Ascending aorta (tissue), 2 donors: ENCODE results near the gene DOCK9. TPM values are rescaled to one million over a fixed set of nuclear protein-coding genes. Genes with fewer than 3 reads are reported as not detected.

Source experiments
- DNase-seq, 2 donors: peaks; one replicate each; pipeline ENCODE4 v3.0.0-alpha.2; 2019; ENCODE audit warnings: low spot score in 2 of 2
- H3K27ac ChIP-seq, 2 donors: fragments of 200-600 bp; sonication (generic); one replicate each; pipeline ENCODE4 v1.5.1; 2016 to 2017; ENCODE audit warnings: mild to moderate bottlenecking in 1 of 2
- H3K27me3 ChIP-seq: fragments of 200-600 bp; sonication (generic); one replicate; pipeline ENCODE4 v1.5.1; 2017
- H3K36me3 ChIP-seq, 2 donors: fragments of 200-600 bp; sonication (generic); one replicate each; pipeline ENCODE4 v1.5.1; 2016
- H3K4me1 ChIP-seq, 2 donors: fragments of 200-600 bp; sonication (generic); one replicate each; pipeline ENCODE4 v1.5.1; 2016 to 2017; ENCODE audit warnings: mild to moderate bottlenecking in 1 of 2
- H3K4me3 ChIP-seq, 2 donors: fragments of 200-600 bp; sonication (generic); one replicate each; pipeline ENCODE4 v1.5.1; 2016 to 2017; ENCODE audit warnings: mild to moderate bottlenecking in 1 of 2
- H3K9me3 ChIP-seq, 2 donors: fragments of 200-600 bp; sonication (generic); one replicate each; pipeline ENCODE4 v1.5.1; 2016
- intact Hi-C: fragments of 100-400 bp; cut with DNase I; formaldehyde crosslinking; loops from one replicate; pipeline ENCODE4 v1.15.1; 2023
- total RNA-seq: library from RNA; depleted of rRNA; stranded (reverse); fragments of >200 nt; gene quantifications from one replicate; pipeline ENCODE4 v1.1.0, GENCODE V29; 2016
- TF ChIP-seq, protein P1 (sequence below), 3 experiments: fragments of 200-600 bp in 2 of 3; fragments of 450-650 bp in 1 of 3; sonication (generic) in 2 of 3; IDR thresholded peaks; one replicate each; pipeline ENCODE4 v1.5.1; 2016 to 2019; ENCODE audit warnings: antibody characterized with exemption in 3 of 3, mild to moderate bottlenecking in 1 of 3, moderate library complexity in 1 of 3

Gene DOCK9
- total RNA-seq, 1 donor from 2014 or later, result 88.2 TPM

DNA sequence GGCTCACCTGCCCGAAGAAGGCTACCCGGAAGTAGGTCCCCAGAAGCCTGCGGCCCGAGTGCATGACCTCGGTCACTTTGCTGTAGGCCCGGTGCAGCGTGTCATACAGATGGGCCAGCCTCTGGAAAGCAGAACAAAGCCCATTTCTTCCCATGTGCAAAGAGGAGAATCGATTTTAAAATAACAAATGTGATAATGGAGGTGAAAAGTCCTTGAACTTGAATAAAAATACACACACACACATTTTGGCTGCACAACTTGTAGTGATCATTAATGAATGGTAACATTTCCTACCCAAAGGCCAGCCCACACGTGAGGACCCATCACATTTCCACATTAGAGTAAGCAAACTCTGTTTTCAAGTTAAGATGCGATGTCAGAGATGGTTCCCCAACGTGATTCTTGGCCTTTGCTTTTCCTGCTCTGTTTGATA lies 168.5 kb downstream of the DOCK9 start:
- Histone ChIP-seq H3K36me3 (peaks cover 4 to 37% of the 10 kb centered on the region in 2 donors), H3K4me1 (no peaks in the 10 kb centered on the region), H3K4me3 (no peak overlapping the region), H3K9me3 (no peaks in the 10 kb centered on the region), H3K27me3 (no peaks in the 10 kb centered on the region), H3K27ac (no peak overlapping the region)
- TF ChIP-seq, protein P1, sequence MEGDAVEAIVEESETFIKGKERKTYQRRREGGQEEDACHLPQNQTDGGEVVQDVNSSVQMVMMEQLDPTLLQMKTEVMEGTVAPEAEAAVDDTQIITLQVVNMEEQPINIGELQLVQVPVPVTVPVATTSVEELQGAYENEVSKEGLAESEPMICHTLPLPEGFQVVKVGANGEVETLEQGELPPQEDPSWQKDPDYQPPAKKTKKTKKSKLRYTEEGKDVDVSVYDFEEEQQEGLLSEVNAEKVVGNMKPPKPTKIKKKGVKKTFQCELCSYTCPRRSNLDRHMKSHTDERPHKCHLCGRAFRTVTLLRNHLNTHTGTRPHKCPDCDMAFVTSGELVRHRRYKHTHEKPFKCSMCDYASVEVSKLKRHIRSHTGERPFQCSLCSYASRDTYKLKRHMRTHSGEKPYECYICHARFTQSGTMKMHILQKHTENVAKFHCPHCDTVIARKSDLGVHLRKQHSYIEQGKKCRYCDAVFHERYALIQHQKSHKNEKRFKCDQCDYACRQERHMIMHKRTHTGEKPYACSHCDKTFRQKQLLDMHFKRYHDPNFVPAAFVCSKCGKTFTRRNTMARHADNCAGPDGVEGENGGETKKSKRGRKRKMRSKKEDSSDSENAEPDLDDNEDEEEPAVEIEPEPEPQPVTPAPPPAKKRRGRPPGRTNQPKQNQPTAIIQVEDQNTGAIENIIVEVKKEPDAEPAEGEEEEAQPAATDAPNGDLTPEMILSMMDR (IDR thresholded peaks at IDR 0.05), result no peak
- DNase-seq, result no peak
- intact Hi-C loops, result no loop called here

DNA sequence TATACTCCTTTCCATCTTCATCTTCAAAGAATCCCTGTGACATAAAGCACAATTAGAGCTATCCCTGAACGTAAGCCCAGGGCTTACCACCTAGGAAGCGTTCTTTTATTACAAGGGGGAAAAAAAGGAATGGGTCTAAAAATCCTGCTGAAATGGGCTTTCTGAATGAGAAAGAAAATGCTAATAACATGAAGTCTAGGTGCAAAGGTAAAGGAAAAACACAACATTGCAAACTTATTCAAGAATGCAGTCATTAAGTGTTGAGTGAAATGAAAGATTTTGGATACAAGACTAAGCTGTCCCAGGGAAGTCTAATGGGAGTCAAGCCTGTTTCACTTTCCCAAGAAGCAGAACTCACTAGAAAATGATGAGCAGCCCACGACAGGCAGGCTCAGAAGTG lies 170.1 kb downstream of the DOCK9 start:
- peaks cover 10 to 49% of the 10 kb centered on the region in 2 donors for H3K36me3 ChIP-seq
- H3K4me3 ChIP-seq, result no peak overlapping the region
- intact Hi-C loops, result no loop called here

DNA sequence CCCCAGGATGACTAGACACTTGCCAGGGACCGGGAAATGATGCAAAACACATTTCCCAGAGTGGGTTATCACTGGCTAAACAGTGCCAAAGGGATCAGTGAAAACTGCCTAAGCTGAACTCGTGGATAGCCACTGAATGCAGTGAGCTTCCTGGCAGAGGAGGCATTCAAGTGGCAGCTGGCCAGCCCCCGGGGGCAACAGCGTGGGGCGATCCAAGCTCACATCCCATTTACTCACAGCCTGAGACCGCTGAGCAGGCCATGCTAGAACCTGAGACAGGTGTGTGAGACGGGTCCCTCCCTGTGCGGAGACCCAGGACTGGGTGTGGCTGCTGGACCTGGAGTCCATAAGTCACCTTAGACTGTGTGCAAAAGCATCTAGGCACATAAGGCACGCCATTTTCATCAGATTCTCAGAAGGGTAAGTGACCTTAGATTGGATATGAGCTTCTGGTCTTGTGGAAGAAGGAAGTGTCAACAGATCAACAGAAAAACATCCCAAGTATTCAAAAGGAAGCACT lies 173.5 kb downstream of the DOCK9 start:
- TF ChIP-seq, protein P1 (IDR thresholded peaks at IDR 0.05), result no peak
- H3K36me3 ChIP-seq, result peaks cover 10 to 50% of the 10 kb centered on the region in 2 donors

More for the DNA sequence above, 170.1 kb downstream of the DOCK9 start:
- H3K9me3 ChIP-seq, result no peaks in the 10 kb centered on the region
- no peak overlapping the region for H3K27ac ChIP-seq
- H3K4me1 ChIP-seq, result no peaks in the 10 kb centered on the region
- no peaks in the 10 kb centered on the region for H3K27me3 ChIP-seq
- TF ChIP-seq, protein P1 (IDR thresholded peaks at IDR 0.05), result no peak
- DNase-seq, result no peak

DNA sequence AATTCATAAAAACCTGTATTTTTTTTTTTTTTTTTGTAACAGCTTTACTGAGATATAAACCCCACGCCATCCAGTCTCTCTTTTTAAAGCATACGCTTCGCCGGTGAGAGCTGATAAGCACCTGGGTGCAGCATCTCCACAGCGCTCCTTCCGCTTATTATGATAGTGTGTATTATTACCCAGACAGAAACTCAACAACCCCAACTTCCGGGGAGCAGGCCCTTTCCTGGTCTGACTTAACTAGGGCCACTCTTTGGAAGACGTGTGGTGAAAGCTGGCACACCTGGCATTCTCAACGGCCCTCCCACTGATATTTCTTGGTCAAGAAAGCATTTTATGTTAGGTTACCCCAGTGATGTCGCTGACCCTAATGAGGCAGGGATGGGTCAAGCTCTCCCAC lies 173.9 kb downstream of the DOCK9 start:
- Histone ChIP-seq H3K4me1 (no peaks in the 10 kb centered on the region), H3K27me3 (no peaks in the 10 kb centered on the region), H3K4me3 (no peak overlapping the region), H3K27ac (no peak overlapping the region), H3K9me3 (no peaks in the 10 kb centered on the region), H3K36me3 (peaks cover 7 to 49% of the 10 kb centered on the region in 2 donors)
- intact Hi-C loops, result no loop called here
- DNase-seq, result no peak
- TF ChIP-seq, protein P1 (IDR thresholded peaks at IDR 0.05), result no peak

More for the DNA sequence above, 173.5 kb downstream of the DOCK9 start:
- no peak overlapping the region for H3K4me3 ChIP-seq
- no peak for DNase-seq
- intact Hi-C loops, result no loop called here
- H3K27ac ChIP-seq, result no peak overlapping the region
- H3K4me1 ChIP-seq, result no peaks in the 10 kb centered on the region
- no peaks in the 10 kb centered on the region for H3K27me3 ChIP-seq
- H3K9me3 ChIP-seq, result no peaks in the 10 kb centered on the region

DNA sequence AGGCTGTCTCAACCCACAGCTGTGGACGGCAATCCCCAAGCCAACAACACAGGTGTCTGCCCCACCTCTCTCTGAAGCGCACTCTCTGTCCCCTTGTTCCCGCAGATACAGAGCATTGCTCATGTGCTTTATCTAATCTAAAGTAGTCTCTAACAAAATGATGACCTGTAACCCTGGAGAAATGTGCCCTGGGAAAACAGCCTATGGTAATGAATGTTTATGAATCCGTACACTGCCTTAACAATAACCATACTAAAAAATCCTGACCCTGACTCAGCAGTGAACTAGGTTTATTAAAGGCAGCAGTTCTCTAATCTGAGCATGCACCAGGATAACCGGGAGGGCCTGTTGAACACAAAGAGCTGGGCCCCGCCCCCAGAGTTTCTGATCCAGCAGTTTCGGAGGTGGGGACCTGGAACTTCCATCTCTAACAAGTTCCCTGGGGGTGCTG lies 174.7 kb downstream of the DOCK9 start:
- DNase-seq, result no peak
- Histone ChIP-seq H3K27ac (no peak overlapping the region), H3K4me3 (no peak overlapping the region), H3K27me3 (no peaks in the 10 kb centered on the region), H3K36me3 (peaks cover 7 to 48% of the 10 kb centered on the region in 2 donors), H3K4me1 (no peaks in the 10 kb centered on the region), H3K9me3 (no peaks in the 10 kb centered on the region)
- TF ChIP-seq, protein P1 (IDR thresholded peaks at IDR 0.05), result no peak
- intact Hi-C loops, result no loop called here

DNA sequence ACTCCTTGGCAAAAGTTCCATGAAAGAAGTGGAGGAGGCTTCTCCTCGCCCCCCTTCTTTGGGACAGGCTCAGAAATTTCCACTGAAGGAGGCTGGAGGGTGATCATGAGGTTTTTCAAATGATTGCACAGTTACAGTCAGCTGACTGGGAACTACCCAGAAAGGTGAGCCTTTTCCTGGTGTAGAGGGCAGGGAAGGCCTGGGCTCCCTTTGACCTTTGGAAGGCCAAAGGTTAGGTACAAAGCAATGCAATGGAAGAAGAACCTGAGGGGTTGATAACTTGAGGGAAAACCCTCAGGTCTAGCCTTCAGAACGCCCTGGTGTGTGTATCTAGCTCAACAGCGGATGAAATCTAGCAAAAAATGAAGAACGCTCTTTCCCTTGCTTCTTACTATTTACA lies 175.3 kb downstream of the DOCK9 start:
- no peak overlapping the region for H3K27ac ChIP-seq
- DNase-seq, result no peak

More for the DNA sequence above, 175.3 kb downstream of the DOCK9 start:
- Histone ChIP-seq H3K9me3 (no peaks in the 10 kb centered on the region), H3K4me1 (no peaks in the 10 kb centered on the region), H3K27me3 (no peaks in the 10 kb centered on the region), H3K36me3 (peaks cover 7 to 51% of the 10 kb centered on the region in 2 donors), H3K4me3 (no peak overlapping the region)
- intact Hi-C loops, result no loop called here
- TF ChIP-seq, protein P1 (IDR thresholded peaks at IDR 0.05), result no peak
